ENCODE measurements around the gene C5orf63. TPM values are rescaled to one million over a fixed set of nuclear protein-coding genes. Genes with fewer than 3 reads are reported as not detected.

C5orf63 gene
- polyA plus RNA-seq (4.6 to 7.2 TPM (median 5.1 TPM) in 3 replicates), polyA minus RNA-seq (1.8 to 2.7 TPM in 2 of 3 replicates, not detected in the other)
- 1.5 TPM for polyA plus RNA-seq (2011; ENCODE audit: low read depth)
- 3.2 and 7.7 TPM in 2 replicates for polyA plus RNA-seq (2011; cell fraction: cytosol; rRNA removed)
- polyA plus RNA-seq (2011; cell fraction: nucleus; rRNA removed): 8.2 and 8.9 TPM in 2 replicates
- polyA plus RNA-seq (2012; ENCODE audit: low replicate concordance): 4.2 and 4.4 TPM in 2 replicates
- not detected for polyA minus RNA-seq (2011; cell fraction: cytosol; rRNA and poly(A)+ RNA removed)
- polyA minus RNA-seq (2011; cell fraction: nucleus; rRNA and poly(A)+ RNA removed): 2.0 and 8.9 TPM in 2 replicates

GRCh38 chr5:127072861-127073846, at the start of gene C5orf63:
Gene C5orf63 (minus strand): TSS chr5:127073502. CDS start chr5:127058995, 14,507 bp downstream.
- DNase-seq (ENCODE audit: low read depth, low spot score) (no peak), FAIRE-seq (no peak)
- Histone ChIP-seq H3K9ac (ENCODE audit: control insufficient read depth, extremely low read depth, insufficient read depth, low read length) (peak within 1 kb of the TSS; percentile 66), H3K9me1 (ENCODE audit: control insufficient read depth, extremely low read depth, insufficient read depth, low read length) (no peaks in the 10 kb centered on the region), H3K27ac (ENCODE audit: control insufficient read depth, insufficient read depth, low read length) (peak within 1 kb of the TSS; percentile 39), H4K20me1 (ENCODE audit: control insufficient read depth, extremely low read depth, insufficient read depth, low read length) (no peaks in the 10 kb centered on the region), H3K4me1 (ENCODE audit: control insufficient read depth, extremely low read depth, insufficient read depth, low read length) (no peaks in the 10 kb centered on the region), H3K4me3 (ENCODE audit: control insufficient read depth in 2 of 3, extremely low read depth in 1 of 3, insufficient read depth in 2 of 3, low read depth in 1 of 3, low read length in 3 of 3) (peak within 1 kb of the TSS; percentile 61 to 75 (median 66)), H3K9me3 (ENCODE audit: control insufficient read depth, low read depth, low read length) (no peaks in the 10 kb centered on the region), H3K36me3 (ENCODE audit: control insufficient read depth in 2 of 2, extremely low read depth in 1 of 2, insufficient read depth in 2 of 2, low read length in 2 of 2) (no peaks in the 10 kb centered on the region), H3K79me2 (ENCODE audit: control insufficient read depth, insufficient read depth, low read length) (no peaks in the 10 kb centered on the region), H2AFZ (ENCODE audit: control insufficient read depth, low read length) (peak within 1 kb of the TSS; percentile 74), H3K4me2 (ENCODE audit: control insufficient read depth, extremely low read depth, insufficient read depth, low read depth, low read length) (peak within 1 kb of the TSS; percentile 81), H3K27me3 (ENCODE audit: control insufficient read depth, extremely low read depth, insufficient read depth, low read length) (no peaks in the 10 kb centered on the region)
- dilution Hi-C loops (cut with MboI; ENCODE audit: extremely low pct_ligation_motif_present, low sequenced_read_pairs): no loop called here
- TF ChIP-seq CTCF (optimal IDR thresholded peaks at IDR 0.05 in 1 of 3, IDR thresholded peaks at IDR 0.05 in 1 of 3, conservative IDR thresholded peaks at IDR 0.05 in 1 of 3; ENCODE audit: extremely low read depth in 1 of 3, insufficient read depth in 2 of 3, low read length in 3 of 3) (peak in 2 of 3 experiments; percentile 11 to 24), EZH2 (IDR thresholded peaks at IDR 0.05; ENCODE audit: low read length) (no peak)

GRCh38 chr5:127112347-127112864, 39.1 kb upstream of the C5orf63 start:
- H3K36me3 ChIP-seq (ENCODE audit: control insufficient read depth in 2 of 2, extremely low read depth in 1 of 2, insufficient read depth in 2 of 2, low read length in 2 of 2): no peaks in the 10 kb centered on the region
- no peaks in the 10 kb centered on the region for H3K9me1 ChIP-seq (ENCODE audit: control insufficient read depth, extremely low read depth, insufficient read depth, low read length)
- no peaks in the 10 kb centered on the region for H3K79me2 ChIP-seq (ENCODE audit: control insufficient read depth, insufficient read depth, low read length)
- H3K9me3 ChIP-seq (ENCODE audit: control insufficient read depth, low read depth, low read length): no peaks in the 10 kb centered on the region
- no peak overlapping the region for H3K4me2 ChIP-seq (ENCODE audit: control insufficient read depth, extremely low read depth, insufficient read depth, low read depth, low read length)
- dilution Hi-C loops (cut with MboI; ENCODE audit: extremely low pct_ligation_motif_present, low sequenced_read_pairs): no loop called here
- H3K4me3 ChIP-seq (ENCODE audit: control insufficient read depth in 2 of 3, extremely low read depth in 1 of 3, insufficient read depth in 2 of 3, low read depth in 1 of 3, low read length in 3 of 3): no peak overlapping the region
- H3K27me3 ChIP-seq (ENCODE audit: control insufficient read depth, extremely low read depth, insufficient read depth, low read length): no peaks in the 10 kb centered on the region
- no peak for TF ChIP-seq CTCF (optimal IDR thresholded peaks at IDR 0.05 in 1 of 3, IDR thresholded peaks at IDR 0.05 in 1 of 3, conservative IDR thresholded peaks at IDR 0.05 in 1 of 3; ENCODE audit: extremely low read depth in 1 of 3, insufficient read depth in 2 of 3, low read length in 3 of 3)
- TF ChIP-seq EZH2 (IDR thresholded peaks at IDR 0.05; ENCODE audit: low read length): no peak
- H2AFZ ChIP-seq (ENCODE audit: control insufficient read depth, low read length): no peak overlapping the region
- DNase-seq (ENCODE audit: low read depth, low spot score): peak; percentile 23
- H3K9ac ChIP-seq (ENCODE audit: control insufficient read depth, extremely low read depth, insufficient read depth, low read length): no peak overlapping the region
- no peaks in the 10 kb centered on the region for H4K20me1 ChIP-seq (ENCODE audit: control insufficient read depth, extremely low read depth, insufficient read depth, low read length)
- H3K27ac ChIP-seq (ENCODE audit: control insufficient read depth, insufficient read depth, low read length): no peak overlapping the region
- peaks cover 4% of the 10 kb centered on the region for H3K4me1 ChIP-seq (ENCODE audit: control insufficient read depth, extremely low read depth, insufficient read depth, low read length)
- FAIRE-seq: no peak
